GM19239 (cell line): ENCODE measurements around the gene CTPS1.
A peak's percentile ranks its signal among the peaks of the same experiment; 100 is the strongest.

Experiments used
- DNase-seq: peaks from one replicate; pipeline ENCODE4 v3.0.0; 2011; ENCODE audit warnings: low spot score; ENCODE audit not compliant: insufficient read length
- FAIRE-seq: peaks from 2 replicates; lab custom pipeline; 2011; peaks lifted over from hg19 to GRCh38; lab: Jason Lieb, UNC

CTPS1 gene

GRCh38 chr1:40987439-40988276, 8.2 kb downstream of the CTPS1 start:
- DNase-seq (no peak), FAIRE-seq (no peak)

- FAIRE-seq = no peak
Observed at GRCh38 chr1:40988280-40988679, 8.8 kb downstream of the CTPS1 start.

DNA sequence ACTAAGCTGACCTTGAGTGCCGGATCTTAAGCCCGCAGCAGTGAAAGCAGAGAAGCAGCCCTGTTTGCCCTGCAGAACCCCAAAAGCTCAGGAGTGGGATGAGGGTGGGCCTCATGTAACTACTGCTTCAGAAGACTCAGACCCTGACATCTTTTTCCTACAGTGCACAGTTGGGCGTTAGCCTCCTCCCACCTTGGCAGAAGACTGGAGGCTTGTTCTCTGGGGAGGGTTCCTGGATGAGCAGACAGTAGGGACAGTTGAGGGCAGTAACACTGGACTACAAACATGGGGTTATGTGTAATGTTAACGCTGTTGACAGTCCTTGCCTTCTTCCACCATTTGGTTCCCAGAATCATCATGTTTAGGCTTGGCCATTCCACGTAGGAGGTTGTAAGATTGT, 9.6 kb downstream of the CTPS1 start:
- DNase-seq = no peak
- no peak for FAIRE-seq

More at GRCh38 chr1:40988280-40988679, 8.8 kb downstream of the CTPS1 start:
- DNase-seq = no peak

GRCh38 chr1:40997096-40997495, 17.6 kb downstream of the CTPS1 start:
- FAIRE-seq = no peak

DNA sequence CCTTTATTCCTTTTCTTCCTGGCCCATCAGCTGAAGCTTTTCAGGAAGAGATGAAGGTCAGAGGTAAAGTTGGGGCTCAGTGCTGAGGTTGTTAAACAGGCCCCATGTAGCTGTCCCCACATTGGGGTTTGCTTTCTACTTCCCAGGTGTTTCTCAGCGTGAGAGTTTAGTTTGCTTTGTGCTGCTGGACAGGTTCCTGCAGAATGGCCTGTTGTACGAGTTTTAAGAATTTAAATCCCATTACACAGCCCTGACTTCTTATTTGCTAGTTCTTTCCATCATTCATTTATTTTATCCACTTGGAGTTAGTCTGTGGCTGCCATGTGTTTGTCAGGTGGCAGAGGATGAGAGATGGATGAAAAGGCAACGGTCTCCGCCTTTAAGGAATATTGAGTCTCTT, 19.2 kb downstream of the CTPS1 start:
- FAIRE-seq = no peak

More at GRCh38 chr1:40997096-40997495, 17.6 kb downstream of the CTPS1 start:
- no peak for DNase-seq

GRCh38 chr1:41003127-41003639, 23.7 kb downstream of the CTPS1 start:
- FAIRE-seq (no peak), DNase-seq (no peak)

More for the DNA sequence above, 19.2 kb downstream of the CTPS1 start:
- DNase-seq = no peak

GRCh38 chr1:41003640-41004220, 24.2 kb downstream of the CTPS1 start:
- DNase-seq = peak; percentile 83
- FAIRE-seq = peak; percentile 98

- no peak for FAIRE-seq
- no peak for DNase-seq
Observed at GRCh38 chr1:41005876-41006275, 26.4 kb downstream of the CTPS1 start.

- no peak for FAIRE-seq
- DNase-seq = no peak
Observed at GRCh38 chr1:41006942-41007865, 27.7 kb downstream of the CTPS1 start.

DNA sequence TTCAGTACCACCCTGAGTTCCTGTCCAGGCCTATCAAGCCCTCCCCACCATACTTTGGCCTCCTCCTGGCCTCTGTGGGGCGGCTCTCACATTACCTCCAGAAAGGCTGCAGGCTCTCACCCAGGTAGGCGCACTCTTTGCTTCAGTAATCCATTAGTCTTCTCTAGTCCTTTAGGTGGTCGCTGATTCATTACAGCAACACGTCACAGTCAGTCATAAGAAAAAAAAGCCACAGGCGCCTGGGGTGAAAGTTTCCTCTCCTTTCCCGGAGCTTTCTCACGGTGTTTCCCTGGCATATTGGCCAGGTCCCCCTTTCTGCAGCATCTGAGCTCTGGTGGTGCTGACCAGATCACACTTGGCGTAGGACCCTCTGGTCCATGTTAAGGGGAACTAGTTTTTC, 30.0 kb downstream of the CTPS1 start:
- FAIRE-seq = no peak
- no peak for DNase-seq

GRCh38 chr1:41010345-41010744, 30.8 kb downstream of the CTPS1 start:
- DNase-seq (no peak), FAIRE-seq (no peak)

GRCh38 chr1:41013024-41013423, 33.5 kb downstream of the CTPS1 start:
- DNase-seq (no peak), FAIRE-seq (no peak)

GRCh38 chr1:41013796-41014195, 34.3 kb downstream of the CTPS1 start:
- DNase-seq = no peak
- no peak for FAIRE-seq

DNA sequence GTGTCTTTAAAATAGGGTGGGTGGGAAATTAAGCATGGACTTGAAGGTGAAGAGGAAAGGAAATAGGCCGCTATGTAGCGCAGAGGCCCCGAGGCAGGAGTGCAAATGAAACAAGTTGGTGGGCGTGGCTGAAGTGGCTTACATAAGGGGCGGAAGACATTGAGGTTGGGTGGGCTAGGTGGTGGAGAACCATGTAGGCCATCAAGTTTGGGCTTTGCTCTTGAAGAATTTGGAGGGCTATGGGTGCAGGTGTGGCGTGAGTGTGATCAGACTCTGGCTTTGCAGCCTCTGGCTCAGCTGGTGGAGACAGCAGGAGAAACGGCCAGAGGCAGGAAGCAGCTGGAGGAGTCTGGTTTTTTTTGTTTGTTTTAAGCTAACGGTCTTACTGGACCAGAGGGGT, 35.4 kb downstream of the CTPS1 start:
- FAIRE-seq (no peak), DNase-seq (no peak)

DNA sequence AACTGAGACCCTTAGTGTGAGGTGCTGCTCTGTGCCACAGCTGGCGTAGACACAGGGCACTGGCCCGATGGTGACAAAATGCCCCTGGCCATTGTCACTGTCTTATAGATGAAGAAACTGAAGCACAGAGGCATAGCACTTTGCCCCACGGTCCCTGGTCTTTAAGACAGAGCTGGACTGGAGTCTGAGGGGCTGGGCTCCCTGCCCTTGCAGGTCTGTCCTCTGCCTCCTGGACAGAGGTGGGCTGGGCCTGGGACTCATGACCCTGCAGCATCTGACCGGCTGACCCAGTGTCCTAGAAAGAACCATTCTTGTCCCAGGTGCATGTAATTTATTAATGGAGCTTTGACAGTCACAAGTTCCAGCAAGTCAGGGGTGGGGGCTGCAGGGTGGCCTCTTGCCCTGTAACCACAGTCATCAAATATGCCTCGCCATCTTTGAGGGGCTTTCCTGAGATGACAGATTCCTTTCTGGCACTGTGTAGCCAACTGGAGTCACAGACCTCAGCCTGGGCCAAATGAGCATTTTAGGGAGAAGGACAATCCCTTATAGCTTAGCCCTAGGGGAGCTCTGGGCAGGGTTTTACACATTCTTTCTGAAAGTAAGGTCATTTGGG, 35.9 kb downstream of the CTPS1 start:
- DNase-seq (no peak), FAIRE-seq (no peak)

DNA sequence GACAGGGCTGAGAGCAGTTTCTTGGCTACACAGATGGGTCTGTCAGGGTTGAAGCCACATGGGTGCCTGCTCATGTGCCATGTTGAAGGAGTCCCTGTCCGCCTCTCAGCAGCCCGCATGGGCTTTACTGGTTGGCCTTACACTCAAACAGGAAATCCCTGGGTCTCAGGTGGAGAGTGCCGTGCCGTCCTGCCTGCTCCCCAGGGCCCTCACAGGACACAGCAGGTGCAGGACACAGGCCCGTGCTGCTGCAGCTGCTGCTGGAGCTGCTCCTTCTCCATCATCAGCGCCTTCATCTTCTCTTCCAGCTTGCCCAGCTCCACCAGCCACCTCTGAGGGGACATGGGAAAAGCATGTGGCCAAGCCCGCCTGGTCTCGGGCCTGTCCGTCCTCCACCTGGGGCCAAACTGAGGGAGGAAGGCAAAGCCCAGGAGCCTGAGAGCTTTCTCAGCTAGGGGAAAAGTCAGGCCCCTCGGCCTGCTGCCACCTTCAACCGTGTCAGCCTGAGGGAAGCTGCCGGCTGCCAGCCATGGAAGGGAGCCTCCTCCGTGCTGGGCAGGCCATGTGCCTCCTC, 36.5 kb downstream of the CTPS1 start:
- FAIRE-seq (no peak), DNase-seq (no peak)

DNA sequence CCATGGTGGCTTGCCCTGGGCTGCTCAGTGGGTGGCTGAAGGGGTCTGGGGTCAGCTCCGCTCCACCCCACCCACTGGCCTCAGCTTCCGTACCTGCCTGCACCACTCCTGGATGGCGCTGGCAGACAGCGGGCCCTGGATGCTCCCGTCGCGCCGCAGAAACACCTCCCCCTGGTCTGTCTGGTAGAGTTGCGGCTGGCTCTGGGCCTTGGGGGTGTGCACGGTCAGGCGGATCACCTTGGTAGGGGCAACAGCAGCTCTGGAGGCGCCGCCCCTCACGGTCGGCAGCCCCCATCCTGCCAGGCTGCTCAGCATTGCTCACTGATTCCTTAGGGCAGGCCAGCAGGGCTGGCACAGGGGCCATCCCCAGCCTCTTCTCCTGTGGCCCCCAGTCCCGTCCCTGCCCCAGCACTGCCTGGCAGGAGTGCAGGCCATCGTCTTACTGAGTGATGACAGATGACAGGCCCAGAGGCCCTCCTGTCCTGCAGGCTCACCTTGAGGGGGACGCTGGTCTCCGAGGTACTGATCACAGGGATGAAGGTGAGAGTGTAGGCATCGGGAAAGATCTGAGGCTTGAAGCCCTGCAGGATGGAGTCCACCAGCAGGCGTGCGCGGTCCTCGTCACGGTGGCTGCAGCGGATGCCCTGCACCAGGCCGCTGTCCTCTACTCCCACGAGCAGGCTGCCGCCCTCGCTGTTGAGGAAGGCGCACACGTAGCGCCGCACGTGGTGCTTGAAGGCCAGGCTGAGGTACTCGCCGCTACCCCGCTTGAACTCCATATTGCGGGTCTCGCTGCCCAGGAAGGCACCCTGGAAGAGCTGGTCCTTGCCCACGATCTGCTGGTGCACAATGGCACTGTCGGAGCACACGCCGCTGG, 37.9 kb downstream of the CTPS1 start:
- FAIRE-seq (no peak), DNase-seq (no peak)

- no peak for FAIRE-seq
- no peak for DNase-seq
Observed at GRCh38 chr1:41018018-41018410, 38.5 kb downstream of the CTPS1 start.

DNA sequence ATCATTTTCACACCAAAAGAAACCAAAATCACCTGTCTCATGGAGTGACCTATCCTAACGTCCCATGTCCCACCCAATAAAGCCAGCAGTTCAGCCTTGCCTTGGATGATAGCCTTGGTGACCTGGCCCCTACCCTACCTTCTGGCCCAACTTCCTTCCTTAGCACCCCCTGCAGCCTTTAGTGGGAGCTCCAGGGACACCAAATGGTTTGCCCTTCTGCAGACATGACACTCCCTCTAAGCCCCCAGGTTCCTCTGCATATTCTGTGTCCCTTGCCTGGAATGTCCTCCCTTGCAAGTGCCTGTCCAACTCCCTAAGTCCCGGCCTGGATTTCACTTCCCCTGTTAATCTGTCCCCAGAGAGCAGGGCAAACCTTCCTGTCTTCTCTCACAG, 39.9 kb downstream of the CTPS1 start:
- DNase-seq (no peak), FAIRE-seq (no peak)
